Measurements from ENCODE around the gene MAD1L1. TPM values are rescaled to one million over a fixed set of nuclear protein-coding genes. Genes with fewer than 3 reads are reported as not detected.

MAD1L1 gene
- total and polyA plus RNA-seq, 2 of the 13 experiments (the other 11 are each of a cell fraction or from before 2014, with no cell fraction given), result 17.4 to 64.7 TPM

- Histone ChIP-seq H3K9ac (ENCODE audit: insufficient read depth, low read depth, low read length) (no peak overlapping the region), H3K9me3 (ENCODE audit: low read length) (no peaks in the 10 kb centered on the region), H3K79me2 (ENCODE audit: insufficient read depth, low read length) (no peaks in the 10 kb centered on the region), H3K36me3 (replicated peaks in 1 of 2; ENCODE audit: control insufficient read depth in 1 of 2, insufficient read depth in 2 of 2, low read length in 2 of 2) (peaks cover 0 to 35% of the 10 kb centered on the region in 2 experiments; a peak in 4 of 5 replicates), H2AFZ (ENCODE audit: low read length) (no peak overlapping the region), H3K27ac (ENCODE audit: extremely low read length, insufficient read depth, low read length) (no peak overlapping the region), H3K4me1 (ENCODE audit: insufficient read depth, low read length) (no peaks in the 10 kb centered on the region), H3K27me3 (ENCODE audit: control insufficient read depth in 1 of 2, insufficient read depth in 2 of 2, low read length in 2 of 2) (no peaks in the 10 kb centered on the region), H3K4me2 (ENCODE audit: low read depth, low read length) (no peak overlapping the region), H4K20me1 (ENCODE audit: insufficient read depth, low read length) (no peaks in the 10 kb centered on the region), H3K4me3 (replicated peaks in 1 of 3; ENCODE audit: insufficient read depth in 1 of 3, low read depth in 2 of 3, low read length in 3 of 3) (no peak overlapping the region)
- CTCF ChIA-PET (ENCODE audit: low intra/inter-chr PET ratio, low total read pairs), result no interaction called here
- TF ChIP-seq ZNF274 (CRISPR knock-in tag; IDR thresholded peaks at IDR 0.05) (no peak), CREB1 (IDR thresholded peaks at IDR 0.05) (no peak), CREB1 (CRISPR knock-in tag; IDR thresholded peaks at IDR 0.05) (no peak), ZBTB43 (CRISPR knock-in tag; conservative IDR thresholded peaks at IDR 0.05) (no peak), ZBTB1 (CRISPR knock-in tag; IDR thresholded peaks at IDR 0.05; ENCODE audit: borderline replicate concordance) (no peak), IKZF1 (IDR thresholded peaks at IDR 0.05) (no peak), KDM5A (IDR thresholded peaks at IDR 0.05; ENCODE audit: borderline replicate concordance, low read length) (no peak), ZNF563 (CRISPR knock-in tag; IDR thresholded peaks at IDR 0.05) (no peak), ATF2 (CRISPR knock-in tag; IDR thresholded peaks at IDR 0.05) (no peak), KAT8 (CRISPR knock-in tag; IDR thresholded peaks at IDR 0.05) (no peak), HMGXB4 (CRISPR knock-in tag; IDR thresholded peaks at IDR 0.05; ENCODE audit: borderline replicate concordance in 1 of 2, low read depth in 1 of 2) (no peak), PHF20 (CRISPR knock-in tag; IDR thresholded peaks at IDR 0.05) (no peak), HCFC1 (IDR thresholded peaks at IDR 0.05; ENCODE audit: low read depth, low read length) (no peak), ZNF737 (CRISPR knock-in tag; IDR thresholded peaks at IDR 0.05; ENCODE audit: borderline replicate concordance) (no peak), SOX6 (IDR thresholded peaks at IDR 0.05) (no peak), SOX6 (CRISPR knock-in tag; IDR thresholded peaks at IDR 0.05) (no peak), KLF11 (CRISPR knock-in tag; IDR thresholded peaks at IDR 0.05) (no peak), ETV5 (CRISPR knock-in tag; IDR thresholded peaks at IDR 0.05; ENCODE audit: borderline replicate concordance) (no peak), ZNF576 (CRISPR knock-in tag; IDR thresholded peaks at IDR 0.05) (no peak)
- POLR2A ChIA-PET, result interaction anchor here (0.6 kb wide), 1 partner anchor 22 kb away, joined by 4 read pairs; no protein-coding TSS in a partner anchor
- WGBS (ENCODE audit: low lambda C conversion rate), result 98% methylated on average over 10 of the region's 10 CpGs
- FAIRE-seq, result no peak
- no TSS peak for BruUV-seq (replicated peaks)
- intact Hi-C loops (cut with micrococcal nuclease; ENCODE audit: unreplicated experiment) (no loop called here), in situ Hi-C loops (cut with HindIII; ENCODE audit: extremely low pct_ligation_motif_present, low pct_unique_long_range_greater_than_20kb) (no loop called here)
- no peak for DNase-seq (ENCODE audit: low spot score)
- no peak for ATAC-seq
These were observed 50.3 kb downstream of the MAD1L1 start for GRCh38 chr7:2182461-2182860.

All from HepG2 (cell line).